PFSK-1 (cell line): Measurements from ENCODE around the gene NTN1.

ENCODE experiments used
- FOXP2 ChIP-seq: optimal IDR thresholded peaks from 2 replicates; pipeline ENCODE3; 2011; ENCODE audit warnings: borderline replicate concordance, control low read depth, inconsistent platforms; ENCODE audit not compliant: insufficient read depth; ENCODE audit errors: extremely low read length, extremely low read depth
- POLR2AphosphoS5 ChIP-seq: IDR thresholded peaks from 2 replicates; pipeline ENCODE4 v1.6.1; 2012; ENCODE audit warnings: low read depth, mild to moderate bottlenecking, control low read depth, low read length, moderate library complexity
- REST ChIP-seq, 2 experiments: IDR thresholded peaks; 2 replicates each; pipeline versions ENCODE4 v1.6.1 to v1.8.0; 2011 to 2012; ENCODE audit warnings: low read depth in 2 of 2, low read length in 2 of 2, control low read depth in 1 of 2, inconsistent platforms in 1 of 2, mild to moderate bottlenecking in 1 of 2, moderate library complexity in 1 of 2; ENCODE audit not compliant: insufficient read depth in 1 of 2
- SIN3A ChIP-seq: IDR thresholded peaks from 2 replicates; pipeline ENCODE4 v1.6.1; 2012; ENCODE audit warnings: mild to moderate bottlenecking, low read length, moderate library complexity, borderline replicate concordance; ENCODE audit not compliant: insufficient read depth
- TAF1 ChIP-seq: IDR thresholded peaks from 2 replicates; pipeline ENCODE4 v1.6.1; 2012; ENCODE audit warnings: low read length, control low read depth, borderline replicate concordance; ENCODE audit not compliant: insufficient read depth

Gene NTN1

DNA sequence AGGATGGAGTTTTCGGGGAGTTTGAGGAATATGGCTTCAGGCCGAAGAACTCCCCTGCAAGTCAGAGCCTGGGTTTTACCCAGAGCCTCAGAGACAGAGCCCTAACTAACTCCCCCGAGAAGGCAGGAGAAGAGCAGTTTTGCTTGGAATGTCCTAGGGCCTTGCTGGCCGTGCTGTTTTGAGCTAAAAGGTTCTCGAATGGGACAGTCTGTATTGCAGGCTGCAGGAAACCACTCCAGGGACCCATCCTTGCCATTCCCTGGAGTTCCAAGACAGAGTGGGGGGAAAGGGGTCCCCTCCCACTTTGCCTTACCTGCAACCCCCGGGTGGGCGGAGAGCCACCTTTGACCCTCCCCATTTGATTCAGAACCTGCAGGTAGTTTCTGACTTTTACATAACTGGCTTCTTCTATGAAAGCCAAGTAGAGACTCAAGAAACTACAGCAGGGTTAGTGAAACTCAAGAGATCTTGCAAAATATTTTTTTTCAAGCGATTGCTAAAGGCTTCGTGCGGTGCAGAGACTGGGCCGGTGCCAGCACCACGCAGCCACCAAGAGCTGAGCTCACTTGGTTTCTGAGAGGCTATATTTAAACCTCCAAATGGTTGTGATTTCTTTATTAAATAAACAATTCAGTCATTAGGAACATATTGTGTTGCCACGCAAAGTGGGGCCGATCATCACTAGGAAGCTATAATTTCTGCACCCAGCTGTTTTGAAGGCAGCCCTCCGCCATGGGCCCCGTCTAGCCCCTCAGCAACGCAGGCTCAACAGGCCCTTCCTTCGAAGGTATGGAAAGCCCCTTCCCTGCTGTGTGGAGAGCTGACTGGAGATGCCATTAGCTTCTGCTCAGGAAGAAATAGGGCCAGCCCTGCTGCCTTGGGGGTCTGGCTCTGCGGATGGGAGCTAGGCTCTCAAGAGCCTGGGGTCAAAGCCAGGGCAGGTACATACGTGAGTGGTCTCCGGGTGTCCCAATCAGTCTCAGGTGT is 223.0 kb downstream of the NTN1 start:
- no peak for TF ChIP-seq FOXP2
- TF ChIP-seq SIN3A, result no peak
- TF ChIP-seq TAF1, result no peak
- TF ChIP-seq POLR2AphosphoS5, result no peak
- no peak for TF ChIP-seq REST (IDR thresholded peaks at IDR 0.05; ENCODE audit: insufficient read depth in 1 of 2, low read depth in 2 of 2, low read length in 2 of 2)

GRCh38 chr17:9247401-9247938 is 226.2 kb downstream of the NTN1 start:
- no peak for TF ChIP-seq FOXP2
- TF ChIP-seq SIN3A, result no peak
- no peak for TF ChIP-seq REST (IDR thresholded peaks at IDR 0.05; ENCODE audit: insufficient read depth in 1 of 2, low read depth in 2 of 2, low read length in 2 of 2)
- no peak for TF ChIP-seq POLR2AphosphoS5
- TF ChIP-seq TAF1, result no peak

DNA sequence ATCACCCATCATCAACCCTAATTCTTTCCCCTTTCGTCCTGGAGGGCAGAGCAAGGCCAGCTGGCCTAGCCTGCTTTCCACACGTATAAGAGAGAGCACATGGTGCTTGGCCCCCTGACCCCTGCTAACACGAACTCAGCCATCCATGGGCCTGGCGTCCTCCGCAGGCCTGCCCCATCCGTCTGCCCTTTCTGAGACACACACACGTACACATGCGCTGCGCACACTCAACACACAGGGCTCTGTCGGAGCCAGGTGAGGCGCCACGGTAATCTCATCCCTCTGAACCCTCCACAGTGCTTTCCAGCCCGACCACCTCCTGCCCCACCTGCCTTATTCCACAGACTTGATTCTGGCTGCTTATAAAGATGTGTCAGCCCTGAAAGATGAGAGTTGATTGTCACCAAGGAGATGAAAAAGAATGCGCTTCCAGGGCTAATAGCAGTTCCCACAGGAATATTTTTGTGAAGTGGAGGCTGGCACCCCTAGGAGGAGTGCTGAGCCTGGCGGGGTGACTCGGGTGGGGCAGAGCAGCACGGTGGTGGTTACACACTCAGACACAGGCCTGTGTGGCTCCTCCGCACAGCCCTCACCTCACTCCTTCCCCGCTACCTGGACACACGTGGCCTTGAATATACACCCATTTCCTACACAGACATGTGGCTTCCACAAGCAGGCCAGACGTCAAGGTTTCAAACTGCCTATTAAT is 228.1 kb downstream of the NTN1 start:
- no peak for TF ChIP-seq POLR2AphosphoS5
- TF ChIP-seq SIN3A, result no peak
- no peak for TF ChIP-seq REST (IDR thresholded peaks at IDR 0.05; ENCODE audit: insufficient read depth in 1 of 2, low read depth in 2 of 2, low read length in 2 of 2)
- TF ChIP-seq FOXP2, result no peak
- TF ChIP-seq TAF1, result no peak

DNA sequence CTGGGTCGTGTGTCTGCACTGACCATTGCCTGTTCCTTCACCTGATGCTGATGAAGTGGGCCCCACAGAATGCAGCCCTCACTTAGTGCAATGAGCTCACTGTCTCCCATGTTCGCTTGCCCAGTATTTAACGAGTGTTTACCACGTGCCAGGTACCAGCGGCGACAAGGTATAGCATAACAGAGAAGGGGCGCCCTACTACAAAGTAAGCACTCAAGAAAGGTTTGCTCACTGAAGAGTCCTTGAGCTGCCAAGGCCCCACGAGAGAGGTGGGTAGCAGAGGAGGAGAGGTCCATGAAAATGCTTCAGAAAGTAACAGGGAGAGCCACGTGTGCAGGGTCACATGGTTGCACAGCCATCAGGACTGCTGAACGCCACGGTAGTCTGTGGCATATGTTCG is 230.0 kb downstream of the NTN1 start:
- TF ChIP-seq FOXP2 (no peak), TAF1 (no peak), REST (IDR thresholded peaks at IDR 0.05; ENCODE audit: insufficient read depth in 1 of 2, low read depth in 2 of 2, low read length in 2 of 2) (no peak), SIN3A (no peak), POLR2AphosphoS5 (no peak)
